ENCODE results near the gene SERPINB7.

Gene SERPINB7

GRCh38 chr18:63731215-63731614 is 44.0 kb upstream of the SERPINB7 start:
- ATAC-seq, result no peak
- TF ChIP-seq BACH2 (CRISPR knock-in tag; IDR thresholded peaks at IDR 0.05; ENCODE audit: borderline replicate concordance), result no peak
- no peak for TF ChIP-seq TOX (CRISPR knock-in tag; IDR thresholded peaks at IDR 0.05; ENCODE audit: borderline replicate concordance)
- TF ChIP-seq PATZ1 (CRISPR knock-in tag; IDR thresholded peaks at IDR 0.05; ENCODE audit: borderline replicate concordance), result no peak
- no peak for TF ChIP-seq ZNF565 (CRISPR knock-in tag; conservative IDR thresholded peaks at IDR 0.05; ENCODE audit: low read depth)
- TF ChIP-seq ZFP30 (CRISPR knock-in tag; IDR thresholded peaks at IDR 0.05), result no peak
- no peak for TF ChIP-seq ISL1 (CRISPR knock-in tag; IDR thresholded peaks at IDR 0.05)
- no peak for TF ChIP-seq CREB5 (CRISPR knock-in tag; IDR thresholded peaks at IDR 0.05; ENCODE audit: low read depth)

- ATAC-seq, result no peak; the same call in 2 of the 3 replicates
- no peak for TF ChIP-seq ZNF565 (CRISPR knock-in tag; conservative IDR thresholded peaks at IDR 0.05; ENCODE audit: low read depth)
- no peak for TF ChIP-seq ZNF8 (CRISPR knock-in tag; IDR thresholded peaks at IDR 0.05)
- TF ChIP-seq OSR1 (CRISPR knock-in tag; IDR thresholded peaks at IDR 0.05), result no peak
- TF ChIP-seq TSHZ2 (CRISPR knock-in tag; IDR thresholded peaks at IDR 0.05), result no peak
- TF ChIP-seq SNAI2 (CRISPR knock-in tag; IDR thresholded peaks at IDR 0.05), result no peak
- TF ChIP-seq CSRNP3 (CRISPR knock-in tag; IDR thresholded peaks at IDR 0.05), result no peak
- no peak for TF ChIP-seq ESRRG (CRISPR knock-in tag; IDR thresholded peaks at IDR 0.05)
- TF ChIP-seq ZC3H10 (CRISPR knock-in tag; IDR thresholded peaks at IDR 0.05), result no peak
- no peak for TF ChIP-seq POU6F1 (CRISPR knock-in tag; IDR thresholded peaks at IDR 0.05; ENCODE audit: borderline replicate concordance, low read depth)
- TF ChIP-seq PPARA (CRISPR knock-in tag; IDR thresholded peaks at IDR 0.05; ENCODE audit: borderline replicate concordance), result no peak
- TF ChIP-seq PATZ1 (CRISPR knock-in tag; IDR thresholded peaks at IDR 0.05; ENCODE audit: borderline replicate concordance), result no peak
- TF ChIP-seq GLIS3 (CRISPR knock-in tag; IDR thresholded peaks at IDR 0.05), result no peak
- TF ChIP-seq ARNTL (CRISPR knock-in tag; IDR thresholded peaks at IDR 0.05; ENCODE audit: borderline replicate concordance, low read depth), result no peak
- TF ChIP-seq CREB5 (CRISPR knock-in tag; IDR thresholded peaks at IDR 0.05; ENCODE audit: low read depth), result no peak
- TF ChIP-seq ZFP3 (CRISPR knock-in tag; IDR thresholded peaks at IDR 0.05), result no peak
- TF ChIP-seq RARB (CRISPR knock-in tag; IDR thresholded peaks at IDR 0.05), result no peak
- no peak for TF ChIP-seq ZNF70 (CRISPR knock-in tag; IDR thresholded peaks at IDR 0.05)
- no peak for TF ChIP-seq ISL1 (CRISPR knock-in tag; IDR thresholded peaks at IDR 0.05)
- no peak for TF ChIP-seq TCF4 (CRISPR knock-in tag; IDR thresholded peaks at IDR 0.05; ENCODE audit: borderline replicate concordance)
- TF ChIP-seq ZFP30 (CRISPR knock-in tag; IDR thresholded peaks at IDR 0.05), result no peak
Observed at GRCh38 chr18:63736876-63737275, 38.3 kb upstream of the SERPINB7 start.
